Right ventricle myocardium superior (tissue), 1 donor: ENCODE results near the gene CFAP298. TPM values are rescaled to one million over a fixed set of nuclear protein-coding genes. Genes with fewer than 3 reads are reported as not detected.

Experiments used
- total RNA-seq: library from RNA; stranded (reverse); fragmentation: NEBNext Ultra II Directional; extraction: Animal tissue kit (Norgen Biotek cat#: 25700); gene quantifications from one replicate; pipeline ENCODE4 v1.2.1, GENCODE V29; 2021
- donor health status: DM: no; HTN: yes; CAD: no; lungs with severe emphysema.

The CFAP298 gene
- total RNA-seq, 1 donor from 2014 or later = 17.2 TPM

Other genes with a start within 250 kb of the CFAP298 start
- 11.4 TPM for gene URB1, start 219.4 kb downstream of the CFAP298 start, total RNA-seq
- 12.9 TPM for gene EVA1C, start 199.7 kb downstream of the CFAP298 start, total RNA-seq
- gene TCP10L, start 26.9 kb downstream of the CFAP298 start, total RNA-seq = 2.4 TPM
- 10.6 TPM for gene SYNJ1, start 115.6 kb upstream of the CFAP298 start, total RNA-seq
- 12.5 TPM for gene PAXBP1, start 159.4 kb upstream of the CFAP298 start, total RNA-seq